MM.1S (cell line): ENCODE measurements around the gene TFDP2.

Experiments
- EZH2 ChIP-seq: fragments of 300-600 bp; sonication (generic); optimal IDR thresholded peaks from 2 replicates; pipeline ENCODE3; 2017; ENCODE audit warnings: low read depth, mild to moderate bottlenecking, antibody characterized with exemption, low read length, mixed read lengths
- TF ChIP-seq, protein P1 (sequence below): fragments of 300-600 bp; sonication (generic); IDR thresholded peaks from 2 replicates; pipeline ENCODE4 v1.5.1; 2016; ENCODE audit warnings: antibody characterized with exemption, low read length, mixed read lengths

- TF ChIP-seq, protein P1, sequence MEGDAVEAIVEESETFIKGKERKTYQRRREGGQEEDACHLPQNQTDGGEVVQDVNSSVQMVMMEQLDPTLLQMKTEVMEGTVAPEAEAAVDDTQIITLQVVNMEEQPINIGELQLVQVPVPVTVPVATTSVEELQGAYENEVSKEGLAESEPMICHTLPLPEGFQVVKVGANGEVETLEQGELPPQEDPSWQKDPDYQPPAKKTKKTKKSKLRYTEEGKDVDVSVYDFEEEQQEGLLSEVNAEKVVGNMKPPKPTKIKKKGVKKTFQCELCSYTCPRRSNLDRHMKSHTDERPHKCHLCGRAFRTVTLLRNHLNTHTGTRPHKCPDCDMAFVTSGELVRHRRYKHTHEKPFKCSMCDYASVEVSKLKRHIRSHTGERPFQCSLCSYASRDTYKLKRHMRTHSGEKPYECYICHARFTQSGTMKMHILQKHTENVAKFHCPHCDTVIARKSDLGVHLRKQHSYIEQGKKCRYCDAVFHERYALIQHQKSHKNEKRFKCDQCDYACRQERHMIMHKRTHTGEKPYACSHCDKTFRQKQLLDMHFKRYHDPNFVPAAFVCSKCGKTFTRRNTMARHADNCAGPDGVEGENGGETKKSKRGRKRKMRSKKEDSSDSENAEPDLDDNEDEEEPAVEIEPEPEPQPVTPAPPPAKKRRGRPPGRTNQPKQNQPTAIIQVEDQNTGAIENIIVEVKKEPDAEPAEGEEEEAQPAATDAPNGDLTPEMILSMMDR, result no peak
- no peak for TF ChIP-seq EZH2
Measured at GRCh38 chr3:141933421-141934300, 215.7 kb downstream of the TFDP2 start.
